ENCODE measurements around the gene PDE11A.

DNA sequence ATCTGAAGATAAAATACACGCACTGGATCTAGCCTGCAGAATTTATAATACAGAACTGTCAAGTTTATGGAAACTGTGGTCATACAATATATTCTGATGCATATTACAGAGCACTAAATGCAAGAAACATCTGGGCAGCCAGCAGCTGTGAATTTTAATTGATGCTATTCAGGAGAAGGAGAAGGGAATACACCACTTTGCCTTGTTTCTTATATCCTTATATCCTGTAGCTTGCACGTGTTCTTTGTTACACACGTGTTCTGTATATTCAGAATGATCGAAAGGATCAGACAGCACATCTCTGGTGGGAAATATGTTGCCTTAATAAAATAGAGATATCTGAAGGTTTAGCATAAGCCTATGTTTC lies 344.2 kb downstream of the PDE11A start:
- no peak for TF ChIP-seq POLR2A (IDR thresholded peaks at IDR 0.05)
- TF ChIP-seq, protein P1, sequence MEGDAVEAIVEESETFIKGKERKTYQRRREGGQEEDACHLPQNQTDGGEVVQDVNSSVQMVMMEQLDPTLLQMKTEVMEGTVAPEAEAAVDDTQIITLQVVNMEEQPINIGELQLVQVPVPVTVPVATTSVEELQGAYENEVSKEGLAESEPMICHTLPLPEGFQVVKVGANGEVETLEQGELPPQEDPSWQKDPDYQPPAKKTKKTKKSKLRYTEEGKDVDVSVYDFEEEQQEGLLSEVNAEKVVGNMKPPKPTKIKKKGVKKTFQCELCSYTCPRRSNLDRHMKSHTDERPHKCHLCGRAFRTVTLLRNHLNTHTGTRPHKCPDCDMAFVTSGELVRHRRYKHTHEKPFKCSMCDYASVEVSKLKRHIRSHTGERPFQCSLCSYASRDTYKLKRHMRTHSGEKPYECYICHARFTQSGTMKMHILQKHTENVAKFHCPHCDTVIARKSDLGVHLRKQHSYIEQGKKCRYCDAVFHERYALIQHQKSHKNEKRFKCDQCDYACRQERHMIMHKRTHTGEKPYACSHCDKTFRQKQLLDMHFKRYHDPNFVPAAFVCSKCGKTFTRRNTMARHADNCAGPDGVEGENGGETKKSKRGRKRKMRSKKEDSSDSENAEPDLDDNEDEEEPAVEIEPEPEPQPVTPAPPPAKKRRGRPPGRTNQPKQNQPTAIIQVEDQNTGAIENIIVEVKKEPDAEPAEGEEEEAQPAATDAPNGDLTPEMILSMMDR (IDR thresholded peaks at IDR 0.05) = no peak

All from uterus (tissue), 2 donors.